ENCODE data around the gene ZNF77.

DNA sequence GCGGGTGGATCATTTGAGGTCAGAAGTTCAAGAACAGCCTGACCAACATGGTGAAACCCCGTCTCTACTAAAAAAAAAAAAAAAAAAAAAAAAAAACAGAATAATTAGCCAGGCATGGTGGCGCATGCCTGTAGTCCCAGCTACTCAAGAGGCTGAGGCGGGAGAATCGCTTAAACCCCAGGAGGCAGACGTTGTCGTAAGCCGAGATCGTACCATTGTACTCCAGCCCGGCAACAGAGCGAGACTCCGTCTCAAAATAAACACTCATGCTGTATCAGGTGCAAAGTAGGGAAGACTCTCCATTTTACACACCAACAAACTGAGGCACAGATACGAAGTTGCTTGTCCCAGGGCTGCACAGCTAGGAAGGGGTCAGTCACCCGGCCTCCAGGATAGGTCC, 48.2 kb upstream of the ZNF77 start:
- TF ChIP-seq, protein P1, sequence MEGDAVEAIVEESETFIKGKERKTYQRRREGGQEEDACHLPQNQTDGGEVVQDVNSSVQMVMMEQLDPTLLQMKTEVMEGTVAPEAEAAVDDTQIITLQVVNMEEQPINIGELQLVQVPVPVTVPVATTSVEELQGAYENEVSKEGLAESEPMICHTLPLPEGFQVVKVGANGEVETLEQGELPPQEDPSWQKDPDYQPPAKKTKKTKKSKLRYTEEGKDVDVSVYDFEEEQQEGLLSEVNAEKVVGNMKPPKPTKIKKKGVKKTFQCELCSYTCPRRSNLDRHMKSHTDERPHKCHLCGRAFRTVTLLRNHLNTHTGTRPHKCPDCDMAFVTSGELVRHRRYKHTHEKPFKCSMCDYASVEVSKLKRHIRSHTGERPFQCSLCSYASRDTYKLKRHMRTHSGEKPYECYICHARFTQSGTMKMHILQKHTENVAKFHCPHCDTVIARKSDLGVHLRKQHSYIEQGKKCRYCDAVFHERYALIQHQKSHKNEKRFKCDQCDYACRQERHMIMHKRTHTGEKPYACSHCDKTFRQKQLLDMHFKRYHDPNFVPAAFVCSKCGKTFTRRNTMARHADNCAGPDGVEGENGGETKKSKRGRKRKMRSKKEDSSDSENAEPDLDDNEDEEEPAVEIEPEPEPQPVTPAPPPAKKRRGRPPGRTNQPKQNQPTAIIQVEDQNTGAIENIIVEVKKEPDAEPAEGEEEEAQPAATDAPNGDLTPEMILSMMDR (IDR thresholded peaks at IDR 0.05; ENCODE audit: low read length) = no peak
- TF ChIP-seq EZH2 (IDR thresholded peaks at IDR 0.05; ENCODE audit: borderline replicate concordance, low read length) = no peak

Data from OCI-LY1 (cell line).